AG09309 (cell line): ENCODE measurements around the gene RHOB.

ENCODE experiments used
- DNase-seq: peaks from one replicate; pipeline ENCODE4 v3.0.0-alpha.2; 2010; ENCODE audit warnings: low read depth
- H3K4me3 ChIP-seq: 2 replicates; pipeline ENCODE4 v1.5.1; 2011; ENCODE audit warnings: mild to moderate bottlenecking, low read depth, low read length, moderate library complexity; ENCODE audit not compliant: control insufficient read depth
- CTCF ChIP-seq: IDR thresholded peaks from 2 replicates; pipeline ENCODE4 v1.5.1; 2011; ENCODE audit warnings: mild to moderate bottlenecking, low read depth, low read length, inconsistent platforms; ENCODE audit not compliant: insufficient read depth, control insufficient read depth; ENCODE audit errors: missing control alignments

The RHOB gene

GRCh38 chr2:20436716-20437470 lies 10.0 kb upstream of the RHOB start:
- no peak for DNase-seq
- no peak overlapping the region for H3K4me3 ChIP-seq
- no peak for TF ChIP-seq CTCF

- DNase-seq = no peak
- TF ChIP-seq CTCF = no peak
- H3K4me3 ChIP-seq = no peak overlapping the region
These were observed 8.3 kb upstream of the RHOB start for GRCh38 chr2:20438334-20439192.

- no peak for DNase-seq
- no peak overlapping the region for H3K4me3 ChIP-seq
- TF ChIP-seq CTCF = no peak
These were observed 7.7 kb upstream of the RHOB start for GRCh38 chr2:20439193-20439475.

GRCh38 chr2:20439503-20439902 lies 7.4 kb upstream of the RHOB start:
- no peak overlapping the region for H3K4me3 ChIP-seq
- DNase-seq = no peak
- peak; percentile 4 for TF ChIP-seq CTCF

DNA sequence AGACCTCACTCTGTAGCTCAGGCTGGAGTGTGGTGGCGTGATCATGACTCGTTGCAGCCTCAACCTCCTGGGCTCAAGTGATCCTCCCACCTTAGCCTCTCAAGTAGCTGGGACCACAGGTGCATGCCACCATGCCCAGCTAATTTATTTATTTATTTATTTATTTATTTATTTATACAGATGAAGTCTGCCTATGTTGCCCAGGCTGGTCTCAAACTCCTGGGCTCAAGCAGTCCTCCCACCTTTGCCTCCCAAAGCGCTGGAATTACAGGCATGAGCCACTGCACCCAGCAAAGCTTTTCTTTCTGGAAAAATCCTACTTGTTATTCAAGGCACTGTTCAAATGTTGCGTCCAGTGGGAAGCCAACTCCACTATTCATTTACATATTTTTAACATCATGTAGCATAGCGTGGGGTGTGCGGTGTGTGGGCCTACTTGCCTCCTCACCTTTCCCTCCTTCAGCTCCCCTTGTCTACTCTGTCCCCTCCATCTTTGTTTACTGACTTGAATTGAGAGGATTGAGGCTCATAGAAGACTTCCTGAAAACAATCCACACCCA lies 6.8 kb upstream of the RHOB start:
- no peak overlapping the region for H3K4me3 ChIP-seq
- TF ChIP-seq CTCF = no peak
- DNase-seq = no peak

DNA sequence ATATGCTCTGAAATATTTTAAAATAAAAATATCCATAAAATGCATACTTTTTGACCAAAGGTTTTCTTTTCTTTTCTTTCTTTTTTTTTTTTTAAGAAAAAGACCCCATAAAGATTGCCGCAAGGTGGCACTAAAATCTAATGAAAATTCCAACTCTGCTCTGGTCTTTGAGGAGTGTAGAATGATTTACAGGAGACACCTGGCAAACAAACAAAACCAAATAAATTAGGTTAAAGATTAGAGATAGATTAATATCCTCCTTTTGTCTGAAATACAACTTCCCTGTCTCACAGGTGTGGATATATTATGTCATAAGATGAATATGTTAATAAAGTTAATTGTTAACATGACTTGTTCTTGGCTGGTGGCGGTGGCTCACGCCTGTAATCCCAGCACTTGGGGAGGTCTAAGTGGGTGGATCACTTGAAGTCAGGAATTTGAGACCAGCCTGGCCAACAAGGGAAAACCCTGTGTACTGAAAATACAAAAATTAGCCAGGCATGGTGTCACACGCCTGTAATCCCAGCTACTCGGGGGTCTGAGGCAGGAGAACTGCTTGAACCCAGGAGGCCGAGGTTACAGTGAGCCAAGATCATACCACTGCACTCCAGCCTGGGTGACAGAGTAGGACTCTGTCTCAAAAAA lies 3.5 kb upstream of the RHOB start:
- peak; percentile 45 for TF ChIP-seq CTCF
- no peak for DNase-seq
- H3K4me3 ChIP-seq = no peak overlapping the region
